GM12892 (cell line): ENCODE measurements around the gene PRTN3.

Experiments
- POLR2A ChIP-seq: IDR thresholded peaks from 2 replicates; pipeline ENCODE4 v1.6.1; 2011; ENCODE audit warnings: low read depth, low read length, control low read depth
- TAF1 ChIP-seq: IDR thresholded peaks from 2 replicates; pipeline ENCODE4 v1.6.1; 2011; ENCODE audit warnings: low read depth, mild to moderate bottlenecking, control low read depth, low read length, borderline replicate concordance

DNA sequence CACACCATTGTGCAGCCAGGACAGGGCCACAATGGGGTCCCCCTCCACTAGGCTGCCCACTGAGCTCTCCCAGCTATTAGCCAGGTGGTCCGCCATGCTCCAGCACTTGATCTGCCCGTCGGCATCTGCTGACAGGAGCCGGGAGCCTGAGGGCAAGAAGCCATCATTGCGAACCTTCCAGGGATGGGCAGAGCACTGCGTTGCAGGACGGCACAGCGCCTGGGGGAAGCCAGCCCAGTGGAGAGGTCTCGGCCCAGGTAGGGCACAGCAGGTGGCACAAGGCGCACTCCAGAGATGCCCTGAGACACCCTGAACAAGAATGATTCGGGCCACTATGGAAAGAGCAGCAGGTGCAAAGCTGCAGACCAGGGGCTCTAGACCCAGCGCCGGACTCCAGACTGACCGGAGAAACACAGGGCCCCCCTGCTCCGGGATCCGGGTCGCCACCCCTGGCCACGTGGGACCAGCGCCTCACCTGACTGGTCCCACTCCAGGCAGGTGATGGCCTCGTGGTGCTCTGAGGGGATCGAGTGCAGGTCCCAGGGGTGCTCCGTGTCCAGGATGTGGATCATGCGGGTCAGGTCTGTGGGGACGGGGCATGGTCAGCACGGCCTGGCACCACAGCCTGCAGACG, 49.0 kb downstream of the PRTN3 start:
- TF ChIP-seq POLR2A (no peak), TAF1 (no peak)
